T47D (cell line): Measurements from ENCODE around the gene OCIAD1.
"Not testable (repeated sequence)": the region's sequence is repeated elsewhere in the genome, so short reads cannot be mapped to it uniquely, and the experiment has no call there.

Source experiments
- DNase-seq, 2 experiments: peaks; one replicate each; pipeline versions ENCODE4 v3.0.0 to v3.0.0-alpha.2; 2011 to 2012; ENCODE audit warnings: low read depth in 1 of 2, low spot score in 1 of 2
- JUND ChIP-seq: IDR thresholded peaks from 2 replicates; pipeline ENCODE4 v1.6.1; 2012; ENCODE audit warnings: low read depth
- in situ Hi-C: cut with HindIII; loops from 2 replicates; pipeline ENCODE4 v1.10.0; 2016; ENCODE audit warnings: low sequenced_read_pairs, low pct_unique_long_range_greater_than_20kb

The OCIAD1 gene

GRCh38 chr4:48879561-48880442 lies 48.9 kb downstream of the OCIAD1 start:
- in situ Hi-C loops: no loop called here
- DNase-seq: no peak
- no peak for TF ChIP-seq JUND

- DNase-seq, in situ Hi-C loops: not testable (repeated sequence)
Measured at GRCh38 chr4:48881646-48882045, 50.8 kb downstream of the OCIAD1 start.

GRCh38 chr4:48889750-48890149 lies 58.9 kb downstream of the OCIAD1 start:
- in situ Hi-C loops, DNase-seq: not testable (repeated sequence)

- DNase-seq: no peak
- no peak for TF ChIP-seq JUND
- in situ Hi-C loops: no loop called here
Measured at GRCh38 chr4:48891028-48891619, 60.2 kb downstream of the OCIAD1 start.

- no peak for DNase-seq
- no peak for TF ChIP-seq JUND
- in situ Hi-C loops: no loop called here
Measured at GRCh38 chr4:48896845-48897244, 66.0 kb downstream of the OCIAD1 start.

GRCh38 chr4:48898733-48899431 lies 68.0 kb downstream of the OCIAD1 start:
- no peak for TF ChIP-seq JUND
- in situ Hi-C loops: no loop called here
- DNase-seq: no peak

- in situ Hi-C loops: no loop called here
- TF ChIP-seq JUND: no peak
- DNase-seq: no peak
Measured at GRCh38 chr4:48899432-48899749, 68.5 kb downstream of the OCIAD1 start.

- TF ChIP-seq JUND: no peak
- no peak for DNase-seq
- in situ Hi-C loops: no loop called here
Measured at GRCh38 chr4:48899950-48900349, 69.1 kb downstream of the OCIAD1 start.

- in situ Hi-C loops: no loop called here
- TF ChIP-seq JUND: no peak
- DNase-seq: no peak
Measured at GRCh38 chr4:48901196-48901595, 70.3 kb downstream of the OCIAD1 start.

GRCh38 chr4:48902266-48902665 lies 71.4 kb downstream of the OCIAD1 start:
- in situ Hi-C loops: no loop called here
- TF ChIP-seq JUND: no peak

GRCh38 chr4:48904101-48904500 lies 73.2 kb downstream of the OCIAD1 start:
- TF ChIP-seq JUND: no peak
- no peak for DNase-seq
- in situ Hi-C loops: no loop called here

More at GRCh38 chr4:48902266-48902665, 71.4 kb downstream of the OCIAD1 start:
- DNase-seq: peak in 1 of 2 experiments; percentile 30

- no peak for TF ChIP-seq JUND
- DNase-seq: no peak
- in situ Hi-C loops: no loop called here
Measured at GRCh38 chr4:48904541-48905142, 73.8 kb downstream of the OCIAD1 start.
